IMR-90 (cell line): ENCODE measurements around the gene TVP23C. TPM values are rescaled to one million over a fixed set of nuclear protein-coding genes. Genes with fewer than 3 reads are reported as not detected.

Experiments used
- ATAC-seq: fragments of 200-7000 bp; cut with Tn5 transposase; 2 replicates; pipeline ENCODE4 v1.9.1; 2020; ENCODE audit warnings: low read depth, mild to moderate bottlenecking, moderate library complexity
- BruUV-seq: library from RNA; stranded (reverse); fragments of 400-500 nt; replicated peaks from 2 replicates; lab custom pipeline; 2021; lab: Mats Ljungman, UMichigan
- CTCF ChIA-PET: fragments of 300-600 bp; formaldehyde crosslinking; extraction: SDS; loops from one replicate; lab custom pipeline; 2021; ENCODE audit warnings: antibody characterized with exemption; lab: Yijun Ruan, JAX
- POLR2A ChIA-PET: fragments of 300-600 bp; sonication (Branson Sonifier 250); formaldehyde crosslinking; loops from one replicate; lab custom pipeline; 2022; ENCODE audit warnings: antibody characterized with exemption; ENCODE audit not compliant: unreplicated experiment; lab: Charles Lee
- DNase-seq: peaks from one replicate; pipeline ENCODE4 v3.0.0; 2013
- H2AFZ ChIP-seq: replicated peaks from 2 replicates; pipeline ENCODE3; 2013; ENCODE audit warnings: low read length, mild to moderate bottlenecking; ENCODE audit not compliant: poor library complexity
- H2AK5ac ChIP-seq: 2 replicates; pipeline ENCODE4 v1.6.1; 2013; ENCODE audit warnings: low read depth, low read length, inconsistent platforms
- H2AK9ac ChIP-seq: replicated peaks from 2 replicates; pipeline ENCODE3; 2013; ENCODE audit warnings: mild to moderate bottlenecking, low read depth, low read length, moderate library complexity; ENCODE audit not compliant: poor library complexity
- H2BK120ac ChIP-seq: 2 replicates; pipeline ENCODE4 v1.6.1; 2013; ENCODE audit warnings: low read depth, low read length, inconsistent platforms
- H2BK15ac ChIP-seq: 3 replicates; pipeline ENCODE4 v1.6.1; 2013; ENCODE audit warnings: low read depth, low read length, inconsistent platforms
- H2BK20ac ChIP-seq: 2 replicates; pipeline ENCODE4 v1.6.1; 2013; ENCODE audit warnings: low read depth, mild to moderate bottlenecking, inconsistent platforms, low read length, moderate library complexity
- H2BK5ac ChIP-seq: 2 replicates; pipeline ENCODE4 v1.6.1; 2013; ENCODE audit warnings: mild to moderate bottlenecking, low read depth, low read length, inconsistent platforms; ENCODE audit not compliant: poor library complexity, severe bottlenecking
- H3K14ac ChIP-seq: replicated peaks from 2 replicates; pipeline ENCODE4 v1.6.1; 2013; ENCODE audit warnings: low read depth, low read length, inconsistent platforms
- H3K18ac ChIP-seq: 2 replicates; pipeline ENCODE4 v1.6.1; 2013; ENCODE audit warnings: low read depth, low read length, control low read depth
- H3K23ac ChIP-seq: 2 replicates; pipeline ENCODE4 v1.6.1; 2013; ENCODE audit warnings: low read depth, low read length, inconsistent platforms
- H3K27ac ChIP-seq: 2 replicates; pipeline ENCODE4 v1.5.1; 2013; ENCODE audit warnings: mild to moderate bottlenecking, control low read depth, low read length; ENCODE audit not compliant: insufficient read depth
- H3K27me3 ChIP-seq: 2 replicates; pipeline ENCODE4 v1.6.1; 2013; ENCODE audit warnings: low read length; ENCODE audit not compliant: control insufficient read depth, insufficient read depth
- H3K36me3 ChIP-seq: 2 replicates; pipeline ENCODE4 v1.6.1; 2013; ENCODE audit warnings: low read length, mixed read lengths; ENCODE audit not compliant: control insufficient read depth, insufficient read depth
- H3K4ac ChIP-seq: 2 replicates; pipeline ENCODE4 v1.6.1; 2013; ENCODE audit warnings: low read depth, low read length, inconsistent platforms
- H3K4me1 ChIP-seq: 2 replicates; pipeline ENCODE4 v1.6.1; 2013; ENCODE audit warnings: low read length, mixed read lengths; ENCODE audit not compliant: control insufficient read depth, insufficient read depth
- H3K4me2 ChIP-seq: 2 replicates; pipeline ENCODE4 v1.6.1; 2013; ENCODE audit warnings: low read depth, mild to moderate bottlenecking, control low read depth, low read length, moderate library complexity
- H3K4me3 ChIP-seq: 2 replicates; pipeline ENCODE4 v1.5.1; 2013; ENCODE audit warnings: low read depth, mild to moderate bottlenecking, control low read depth, low read length, moderate library complexity; ENCODE audit not compliant: insufficient read depth
- H3K56ac ChIP-seq: 2 replicates; pipeline ENCODE4 v1.6.1; 2013; ENCODE audit warnings: low read length, inconsistent platforms; ENCODE audit not compliant: insufficient read depth; ENCODE audit errors: extremely low read depth
- H3K79me1 ChIP-seq, 2 experiments: 2 replicates each; pipeline ENCODE4 v1.6.1; 2013; ENCODE audit warnings: low read length in 2 of 2, inconsistent platforms in 1 of 2, low read depth in 1 of 2
- H3K9ac ChIP-seq: 2 replicates; pipeline ENCODE4 v1.6.1; 2013; ENCODE audit warnings: low read depth, low read length, control low read depth
- H3K9me1 ChIP-seq: 2 replicates; pipeline ENCODE4 v1.6.1; 2013; ENCODE audit warnings: low read length, inconsistent platforms; ENCODE audit not compliant: insufficient read depth
- H3K9me3 ChIP-seq: 2 replicates; pipeline ENCODE4 v1.6.1; 2013; ENCODE audit warnings: low read length; ENCODE audit not compliant: control insufficient read depth, insufficient read depth
- H4K20me1 ChIP-seq: 2 replicates; pipeline ENCODE4 v1.6.1; 2013; ENCODE audit warnings: low read length, inconsistent platforms; ENCODE audit not compliant: insufficient read depth
- H4K5ac ChIP-seq: 2 replicates; pipeline ENCODE4 v1.6.1; 2013; ENCODE audit warnings: mild to moderate bottlenecking, low read depth, low read length, control low read depth
- H4K8ac ChIP-seq, 2 experiments: 2 replicates each; pipeline ENCODE4 v1.6.1; 2013; ENCODE audit warnings: low read depth in 2 of 2, low read length in 2 of 2, control low read depth in 1 of 2, inconsistent platforms in 1 of 2
- H4K91ac ChIP-seq: 2 replicates; pipeline ENCODE4 v1.6.1; 2013; ENCODE audit warnings: low read depth, low read length, inconsistent platforms; ENCODE audit not compliant: insufficient read depth
- CEBPB ChIP-seq: IDR thresholded peaks from 2 replicates; pipeline ENCODE4 v1.6.1; 2012; ENCODE audit warnings: low read depth, low read length, improper control_type of control experiment
- POLR2A ChIP-seq: IDR thresholded peaks from 2 replicates; pipeline ENCODE4 v1.6.1; 2012; ENCODE audit warnings: mild to moderate bottlenecking, low read depth, low read length
- WGBS, 2 experiments: methylation state at CpG; one replicate each; pipeline versions ENCODE4 v1.1.5 to v1.1.7; 2013; ENCODE audit warnings: missing lambda C conversion rate in 2 of 2; ENCODE audit not compliant: insufficient read length in 1 of 2; ENCODE audit errors: extremely low coverage in 2 of 2; 5-methylcytosine and 5-hydroxymethylcytosine counted together
- dilution Hi-C: fragments of 300-500 bp; cut with HindIII; formaldehyde crosslinking; loops from one replicate; pipeline ENCODE4 v1.14.3; 2018; ENCODE audit warnings: low sequenced_read_pairs; ENCODE audit not compliant: unreplicated experiment
- in situ Hi-C: fragments of 300-500 bp; cut with MboI; formaldehyde crosslinking; loops from 3 replicates; pipeline ENCODE4 v1.14.3; 2019; ENCODE audit warnings: low sequenced_read_pairs, inconsistent platforms, mixed read lengths
- intact Hi-C: fragments of 100-400 bp; cut with micrococcal nuclease; formaldehyde crosslinking; loops from 2 replicates; pipeline ENCODE4 v1.10.0; 2022
- polyA plus RNA-seq, 3 experiments: library from polyadenylated mRNA; depleted of rRNA; stranded (reverse); fragments of >200 nt; gene quantifications; 2 replicates each; pipeline ENCODE4 v1.2.3, GENCODE V29; 2012; ENCODE audit warnings: low replicate concordance in 1 of 3
- total RNA-seq: library from RNA; depleted of rRNA; stranded (reverse); fragments of >200 nt; gene quantifications from 2 replicates; pipeline ENCODE4 v1.2.3, GENCODE V29; 2012

The TVP23C gene
- total and polyA plus RNA-seq, 2 of the 4 experiments (the other 2 are of a cell fraction): 7.5 to 12.0 TPM

DNA sequence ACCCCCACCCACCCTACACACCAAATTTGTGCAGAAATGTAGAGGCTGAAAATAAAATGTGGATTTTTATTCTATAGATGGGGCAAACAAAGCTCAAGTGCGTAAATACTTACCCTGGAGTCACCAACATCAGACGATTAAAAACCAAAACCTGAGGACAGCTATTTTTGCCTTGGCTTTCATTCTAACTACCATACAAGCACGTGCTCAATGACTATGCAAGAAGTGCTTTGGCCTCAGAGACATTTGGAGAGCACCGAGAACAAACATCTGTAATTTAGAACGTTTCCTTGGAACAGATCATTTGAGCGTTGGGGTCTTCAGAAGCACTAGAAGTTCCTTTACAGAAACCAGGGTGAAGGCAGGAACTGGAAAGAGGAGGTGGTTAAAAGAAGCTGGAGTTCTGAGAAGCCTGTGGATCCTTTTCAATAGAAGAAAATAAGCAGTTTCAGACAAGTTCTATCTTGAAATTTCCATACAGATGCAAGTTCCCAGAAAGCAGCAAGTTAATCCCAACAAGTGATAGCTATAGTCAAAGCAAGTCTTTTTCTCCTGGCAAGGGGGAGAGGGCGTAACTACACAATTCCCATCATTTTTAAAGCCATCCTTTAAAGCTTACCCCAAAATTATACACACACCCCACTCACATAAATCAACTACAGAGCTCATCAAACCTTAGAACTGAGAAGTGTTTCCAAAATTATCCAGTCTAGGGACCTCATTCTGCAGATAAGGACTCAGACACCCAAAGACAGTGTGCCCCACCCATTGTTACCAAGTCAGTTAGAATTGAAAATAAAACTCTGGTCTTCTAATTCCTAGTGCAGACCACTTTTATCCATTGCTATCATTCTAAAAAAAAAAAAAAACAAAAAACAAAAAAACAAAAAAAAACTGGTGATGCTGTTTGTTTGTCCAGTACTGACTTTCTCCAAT, 66.3 kb downstream of the TVP23C start:
- H3K4me2 ChIP-seq: no peak overlapping the region
- no peaks in the 10 kb centered on the region for H3K27me3 ChIP-seq
- H2BK15ac ChIP-seq: no peak overlapping the region
- no peak overlapping the region for H4K91ac ChIP-seq
- H3K56ac ChIP-seq: no peak overlapping the region
- H2AFZ ChIP-seq: no peak overlapping the region
- BruUV-seq: no TSS peak
- no peak overlapping the region for H2BK120ac ChIP-seq
- ChIA-PET CTCF (interaction anchor here (1.0 kb wide), 1 partner anchor 250 kb away, joined by 8 read pairs; no protein-coding TSS in a partner anchor), POLR2A (interaction anchor here (0.6 kb wide), 1 partner anchor 29 kb away, joined by 3 read pairs; no protein-coding TSS in a partner anchor)
- DNase-seq (no peak), ATAC-seq (no peak)
- no peak overlapping the region for H3K9ac ChIP-seq
- peaks cover 0 to 5% of the 10 kb centered on the region in 2 experiments; a peak in 2 of 4 replicates for H3K79me1 ChIP-seq
- H3K18ac ChIP-seq: no peak overlapping the region
- H3K9me3 ChIP-seq: no peaks in the 10 kb centered on the region
- in situ Hi-C loops (no loop called here), intact Hi-C loops (no loop called here), dilution Hi-C loops (no loop called here)
- H3K14ac ChIP-seq: no peak overlapping the region
- H3K9me1 ChIP-seq: peaks cover 9% of the 10 kb centered on the region
- no peak overlapping the region for H2BK5ac ChIP-seq
- no peak overlapping the region for H2AK5ac ChIP-seq
- H3K23ac ChIP-seq: no peak overlapping the region
- peaks cover 3% of the 10 kb centered on the region; the same call in 1 of the 2 replicates for H3K4me1 ChIP-seq
- H3K4ac ChIP-seq: no peak overlapping the region
- TF ChIP-seq POLR2A: no peak
- no peak for TF ChIP-seq CEBPB
- H2AK9ac ChIP-seq: no peak overlapping the region
- H4K8ac ChIP-seq: no peak overlapping the region
- H3K36me3 ChIP-seq: peaks cover 10% of the 10 kb centered on the region
- 96% methylated on average over 4 of the region's 7 CpGs; no CpG with 5 or more reads in 1 of the 2 experiments for WGBS, 2 experiments
- H3K4me3 ChIP-seq: no peak overlapping the region
- H4K5ac ChIP-seq: no peak overlapping the region
- H4K20me1 ChIP-seq: no peaks in the 10 kb centered on the region
- no peak overlapping the region for H3K27ac ChIP-seq
- no peak overlapping the region for H2BK20ac ChIP-seq
